MM.1S (cell line): Measurements from ENCODE around the gene LOC128125822.

Source experiments
- EZH2 ChIP-seq: fragments of 300-600 bp; sonication (generic); optimal IDR thresholded peaks from 2 replicates; pipeline ENCODE3; 2017; ENCODE audit warnings: low read depth, mild to moderate bottlenecking, antibody characterized with exemption, low read length, mixed read lengths
- EZH2phosphoT487 ChIP-seq: fragments of 300-600 bp; sonication (generic); IDR thresholded peaks from 2 replicates; pipeline ENCODE4 v1.6.1; 2018; ENCODE audit warnings: antibody characterized with exemption, low read length
- TF ChIP-seq, protein P1 (sequence below): fragments of 300-600 bp; sonication (generic); IDR thresholded peaks from 2 replicates; pipeline ENCODE4 v1.5.1; 2016; ENCODE audit warnings: antibody characterized with exemption, low read length, mixed read lengths

DNA sequence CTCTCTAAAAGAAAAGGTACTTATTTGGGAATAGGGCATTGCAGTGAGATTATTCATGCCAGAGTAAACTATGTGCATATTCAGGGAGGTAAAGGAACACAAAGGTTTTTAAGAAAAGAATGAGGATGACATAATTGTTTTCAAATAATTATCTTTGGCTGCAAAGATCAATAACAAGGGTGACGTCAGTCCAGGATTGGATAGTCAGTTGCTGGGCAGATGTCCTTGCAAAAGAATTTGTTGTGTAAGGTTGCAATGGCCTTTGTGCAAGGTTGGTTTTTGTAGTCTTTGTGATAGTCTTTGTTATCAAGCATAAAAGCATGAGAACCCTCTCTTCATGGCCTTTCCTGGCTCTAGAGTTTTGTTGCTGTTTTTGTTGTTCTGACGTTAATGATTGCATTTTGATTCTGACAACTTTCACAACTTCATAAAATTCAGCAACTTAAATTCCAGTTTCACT lies 17.7 kb downstream of the LOC128125822 start:
- TF ChIP-seq, protein P1, sequence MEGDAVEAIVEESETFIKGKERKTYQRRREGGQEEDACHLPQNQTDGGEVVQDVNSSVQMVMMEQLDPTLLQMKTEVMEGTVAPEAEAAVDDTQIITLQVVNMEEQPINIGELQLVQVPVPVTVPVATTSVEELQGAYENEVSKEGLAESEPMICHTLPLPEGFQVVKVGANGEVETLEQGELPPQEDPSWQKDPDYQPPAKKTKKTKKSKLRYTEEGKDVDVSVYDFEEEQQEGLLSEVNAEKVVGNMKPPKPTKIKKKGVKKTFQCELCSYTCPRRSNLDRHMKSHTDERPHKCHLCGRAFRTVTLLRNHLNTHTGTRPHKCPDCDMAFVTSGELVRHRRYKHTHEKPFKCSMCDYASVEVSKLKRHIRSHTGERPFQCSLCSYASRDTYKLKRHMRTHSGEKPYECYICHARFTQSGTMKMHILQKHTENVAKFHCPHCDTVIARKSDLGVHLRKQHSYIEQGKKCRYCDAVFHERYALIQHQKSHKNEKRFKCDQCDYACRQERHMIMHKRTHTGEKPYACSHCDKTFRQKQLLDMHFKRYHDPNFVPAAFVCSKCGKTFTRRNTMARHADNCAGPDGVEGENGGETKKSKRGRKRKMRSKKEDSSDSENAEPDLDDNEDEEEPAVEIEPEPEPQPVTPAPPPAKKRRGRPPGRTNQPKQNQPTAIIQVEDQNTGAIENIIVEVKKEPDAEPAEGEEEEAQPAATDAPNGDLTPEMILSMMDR: no peak
- TF ChIP-seq EZH2: no peak
- no peak for TF ChIP-seq EZH2phosphoT487
